Panc1 (cell line): Measurements from ENCODE around the gene BTG3. TPM values are rescaled to one million over a fixed set of nuclear protein-coding genes. Genes with fewer than 3 reads are reported as not detected.

ENCODE experiments used
- ATAC-seq: fragments of 200-7000 bp; cut with Tn5 transposase; 2 replicates; pipeline ENCODE4 v1.9.1; 2020; ENCODE audit warnings: mild to moderate bottlenecking, moderate library complexity
- BruUV-seq: library from RNA; stranded (reverse); fragments of 400-500 nt; replicated peaks from 2 replicates; lab custom pipeline; 2021; lab: Mats Ljungman, UMichigan
- CTCF ChIA-PET: fragments of 300-600 bp; sonication (Branson Sonifier 250); formaldehyde crosslinking; loops from one replicate; lab custom pipeline; 2022; ENCODE audit warnings: antibody characterized with exemption; lab: Charles Lee
- POLR2A ChIA-PET: fragments of 300-600 bp; sonication (Branson Sonifier 250); formaldehyde crosslinking; loops from one replicate; lab custom pipeline; 2022; ENCODE audit warnings: antibody characterized with exemption; lab: Charles Lee
- DNase-seq: peaks from one replicate; pipeline ENCODE4 v3.0.0-alpha.2; 2010; ENCODE audit warnings: low read depth, low spot score
- H3K27ac ChIP-seq: 2 replicates; pipeline ENCODE4 v1.5.1; 2011; ENCODE audit warnings: mild to moderate bottlenecking, low read length, inconsistent platforms
- H3K27me3 ChIP-seq: fragments of 200-500 bp; sonication (Bioruptor generic); 2 replicates; pipeline ENCODE4 v1.6.0; 2014; ENCODE audit warnings: low read length, inconsistent platforms; ENCODE audit not compliant: control insufficient read depth, insufficient read depth
- H3K36me3 ChIP-seq: fragments of 200-500 bp; sonication (Bioruptor generic); 2 replicates; pipeline ENCODE4 v1.5.1; 2014; ENCODE audit warnings: inconsistent platforms, mild to moderate bottlenecking, low read length, moderate library complexity; ENCODE audit not compliant: control insufficient read depth, insufficient read depth
- H3K4me1 ChIP-seq: 2 replicates; pipeline ENCODE4 v1.5.1; 2011; ENCODE audit warnings: inconsistent platforms, mild to moderate bottlenecking, low read length, moderate library complexity; ENCODE audit not compliant: control insufficient read depth, insufficient read depth
- H3K4me3 ChIP-seq, 2 experiments: 2 replicates each; pipeline ENCODE4 v1.5.1; 2011 to 2012; ENCODE audit warnings: low read depth in 2 of 2, low read length in 2 of 2, mild to moderate bottlenecking in 2 of 2, inconsistent platforms in 1 of 2, moderate library complexity in 1 of 2
- H3K9me3 ChIP-seq: fragments of 200-500 bp; sonication (Bioruptor generic); 2 replicates; pipeline ENCODE4 v1.5.1; 2014; ENCODE audit warnings: low read depth, mild to moderate bottlenecking, inconsistent platforms, low read length, moderate library complexity; ENCODE audit not compliant: control insufficient read depth, insufficient read depth
- CTCF ChIP-seq: fragments of 450-650 bp; IDR thresholded peaks from 2 replicates; pipeline ENCODE4 v1.5.1; 2017; ENCODE audit warnings: mild to moderate bottlenecking
- POLR2AphosphoS5 ChIP-seq: IDR thresholded peaks from 2 replicates; pipeline ENCODE4 v1.6.1; 2012; ENCODE audit warnings: mild to moderate bottlenecking, low read depth, low read length, moderate library complexity
- REST ChIP-seq, 2 experiments: IDR thresholded peaks; 2 replicates each; pipeline ENCODE4 v1.6.1; 2011 to 2012; ENCODE audit warnings: low read depth in 2 of 2, control low read depth in 1 of 2, low read length in 1 of 2, mild to moderate bottlenecking in 1 of 2, moderate library complexity in 1 of 2; ENCODE audit not compliant: insufficient read depth in 1 of 2
- SIN3A ChIP-seq: IDR thresholded peaks from 2 replicates; pipeline ENCODE4 v1.6.1; 2012; ENCODE audit warnings: low read depth, mild to moderate bottlenecking, low read length, moderate library complexity, borderline replicate concordance; ENCODE audit not compliant: insufficient read depth
- TCF7L2 ChIP-seq: IDR thresholded peaks from 2 replicates; pipeline ENCODE4 v1.6.1; 2011; ENCODE audit warnings: mild to moderate bottlenecking, low read depth, low read length, inconsistent platforms
- in situ Hi-C: cut with HindIII; loops from 2 replicates; pipeline ENCODE4 v1.10.0; 2016; ENCODE audit warnings: low sequenced_read_pairs, low pct_unique_long_range_greater_than_20kb
- intact Hi-C: fragments of 100-400 bp; cut with micrococcal nuclease; formaldehyde crosslinking; loops from one replicate; pipeline ENCODE4 v1.10.0; 2022; ENCODE audit not compliant: unreplicated experiment
- total RNA-seq: library from RNA; stranded (reverse); gene quantifications from one replicate; pipeline ENCODE4 v1.2.1, GENCODE V29; 2021; ENCODE audit not compliant: unreplicated experiment

The BTG3 gene
- total RNA-seq, 1 experiment from 2014 or later = 20.1 TPM

DNA sequence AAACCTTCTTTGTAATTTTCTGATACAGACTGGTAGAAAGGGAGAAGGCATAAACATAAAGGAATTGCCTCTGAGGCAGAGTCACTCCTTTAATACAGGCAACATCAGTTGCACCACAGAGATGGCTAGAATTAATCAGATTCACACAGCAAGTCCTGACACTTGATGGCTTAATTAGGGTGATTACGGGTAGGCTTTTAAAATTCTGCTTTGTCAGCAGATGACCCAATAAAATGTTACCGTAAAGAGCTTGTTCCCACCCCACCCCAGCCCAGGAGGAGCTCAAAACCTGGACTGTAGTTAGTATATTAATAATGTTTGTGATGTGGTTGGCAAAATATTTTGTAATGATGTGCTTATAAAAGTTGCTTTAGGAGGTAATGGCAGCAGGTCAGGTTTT is 9.3 kb upstream of the BTG3 start:
- Histone ChIP-seq H3K36me3 (no peaks in the 10 kb centered on the region), H3K27ac (no peak overlapping the region), H3K4me3 (no peak overlapping the region), H3K4me1 (no peaks in the 10 kb centered on the region), H3K9me3 (no peaks in the 10 kb centered on the region), H3K27me3 (no peaks in the 10 kb centered on the region; the same call in 1 of the 2 replicates)
- CTCF ChIA-PET = no interaction called here
- BruUV-seq = no TSS peak
- ATAC-seq (no peak), DNase-seq (no peak)
- intact Hi-C loops = no loop called here
- POLR2A ChIA-PET = no interaction called here
- TF ChIP-seq REST (IDR thresholded peaks at IDR 0.05; ENCODE audit: insufficient read depth in 1 of 2, low read depth in 2 of 2, low read length in 1 of 2) (no peak), TCF7L2 (no peak), SIN3A (no peak), POLR2AphosphoS5 (no peak), CTCF (no peak)
- in situ Hi-C loops = no loop called here

- H3K36me3 ChIP-seq = no peaks in the 10 kb centered on the region
- ChIA-PET CTCF (no interaction called here), POLR2A (no interaction called here)
- H3K9me3 ChIP-seq = no peaks in the 10 kb centered on the region
- intact Hi-C loops = no loop called here
- H3K4me1 ChIP-seq = no peaks in the 10 kb centered on the region
- H3K4me3 ChIP-seq = no peak overlapping the region
- ATAC-seq (no peak), DNase-seq (no peak)
- H3K27me3 ChIP-seq = no peaks in the 10 kb centered on the region
- H3K27ac ChIP-seq = no peak overlapping the region
- no peak for TF ChIP-seq CTCF
- TF ChIP-seq TCF7L2 = no peak
- TF ChIP-seq POLR2AphosphoS5 = no peak
- TF ChIP-seq SIN3A = no peak
- no peak for TF ChIP-seq REST (IDR thresholded peaks at IDR 0.05; ENCODE audit: insufficient read depth in 1 of 2, low read depth in 2 of 2, low read length in 1 of 2)
- BruUV-seq = no TSS peak
- in situ Hi-C loops = no loop called here
Measured at GRCh38 chr21:17616831-17617230, 4.1 kb upstream of the BTG3 start.
